ENCODE data around the gene UTP14A.
A peak's percentile ranks its signal among the peaks of the same experiment; 100 is the strongest.

Gene UTP14A

DNA sequence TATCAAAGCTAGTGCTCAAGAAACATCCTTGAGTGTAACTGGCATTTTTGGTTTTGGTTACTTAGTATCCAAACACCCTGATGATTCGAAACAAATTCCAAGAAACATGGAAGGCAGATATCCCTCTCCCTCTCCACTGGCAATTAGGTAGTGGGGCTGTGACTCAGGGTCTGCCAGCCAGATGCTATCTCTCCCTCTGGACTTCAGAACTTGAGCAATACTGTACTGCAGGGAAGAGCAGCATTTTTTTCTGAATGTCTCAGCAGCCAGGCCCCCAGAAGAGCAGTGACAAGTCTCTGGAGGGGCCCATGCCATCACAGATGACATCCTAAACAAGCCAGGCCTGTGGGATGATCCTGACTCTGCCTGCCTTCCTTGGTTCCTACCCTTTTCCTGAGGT lies 39.2 kb downstream of the UTP14A start:
- DNase-seq (ENCODE audit: low read depth in 2 of 2) = no peak

DNA sequence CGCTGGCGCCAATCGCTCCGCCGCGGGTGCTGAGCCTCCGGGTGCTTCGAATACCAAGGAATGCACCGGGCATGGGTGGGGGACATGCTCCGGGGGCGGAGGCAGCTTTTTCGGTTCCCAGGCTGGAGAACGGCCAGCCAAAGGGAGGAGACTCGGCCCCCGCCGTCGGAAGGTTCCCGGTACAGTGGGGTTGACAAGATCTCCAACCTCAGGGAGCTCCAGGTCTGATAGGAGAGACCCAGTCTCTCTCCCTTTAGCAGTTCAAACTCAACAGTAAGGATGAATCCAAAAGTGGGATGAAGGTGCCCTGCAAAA lies 47.3 kb downstream of the UTP14A start:
- DNase-seq (ENCODE audit: low read depth in 2 of 2) = no peak

DNA sequence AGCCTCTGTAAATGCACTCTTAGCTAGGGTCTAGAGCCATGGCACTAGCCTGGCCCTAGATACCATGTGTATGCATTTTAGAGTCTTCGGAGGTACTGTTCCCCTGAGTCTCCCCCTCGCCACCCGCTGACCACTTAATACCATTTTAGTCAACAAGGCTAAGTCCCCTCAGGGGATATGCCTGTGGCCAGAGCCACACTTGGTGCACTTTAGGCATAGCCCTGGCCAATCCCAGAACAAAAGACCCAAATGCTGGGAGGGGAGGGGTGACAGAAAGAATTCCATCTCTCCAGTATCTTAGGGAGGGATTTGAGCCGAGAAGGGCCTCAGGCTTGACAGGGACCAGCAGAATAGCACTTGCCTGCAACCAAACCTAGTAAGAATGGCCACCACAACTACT lies 47.9 kb downstream of the UTP14A start:
- DNase-seq (ENCODE audit: low read depth in 2 of 2) = no peak

DNA sequence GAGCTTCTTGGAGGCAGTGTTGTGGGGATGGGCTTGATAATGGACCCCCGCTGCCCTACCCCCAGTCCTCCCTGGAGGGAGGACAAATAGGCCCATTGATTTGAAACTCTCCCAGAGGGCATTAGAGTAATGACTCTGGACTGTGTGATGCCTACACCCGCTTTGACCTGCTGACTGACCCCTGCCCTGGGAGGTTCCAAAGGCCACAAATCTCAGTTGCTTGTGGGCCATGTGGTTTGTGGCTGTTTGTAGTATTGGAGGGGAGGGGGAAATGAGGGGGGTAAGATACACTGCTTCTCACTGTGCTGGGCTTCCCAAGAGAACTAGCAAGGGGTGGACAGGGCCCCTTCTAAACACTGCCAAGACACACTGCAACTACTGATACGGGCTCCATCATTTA lies 48.8 kb downstream of the UTP14A start:
- DNase-seq (ENCODE audit: low read depth in 2 of 2) = no peak

DNA sequence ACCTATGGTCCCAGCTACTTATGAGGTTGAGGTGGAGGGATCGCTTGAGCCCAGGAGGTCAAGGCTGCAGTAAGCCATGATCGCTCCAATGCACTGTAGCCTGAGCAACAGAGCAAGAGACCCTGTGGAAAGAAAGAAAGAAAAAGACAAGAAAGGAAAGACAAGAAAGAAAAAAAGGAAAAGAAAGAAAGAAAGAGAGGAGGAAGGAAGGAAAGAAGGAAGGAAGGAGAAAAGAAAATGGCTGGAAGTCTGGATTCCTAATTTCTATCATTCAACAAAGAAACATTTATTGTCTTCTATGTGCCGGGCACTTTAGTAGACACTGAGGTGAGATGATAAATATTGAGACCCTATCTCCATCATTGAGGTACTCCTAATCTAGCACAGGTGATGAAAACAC lies 49.7 kb downstream of the UTP14A start:
- DNase-seq (ENCODE audit: low read depth in 2 of 2) = no peak

DNA sequence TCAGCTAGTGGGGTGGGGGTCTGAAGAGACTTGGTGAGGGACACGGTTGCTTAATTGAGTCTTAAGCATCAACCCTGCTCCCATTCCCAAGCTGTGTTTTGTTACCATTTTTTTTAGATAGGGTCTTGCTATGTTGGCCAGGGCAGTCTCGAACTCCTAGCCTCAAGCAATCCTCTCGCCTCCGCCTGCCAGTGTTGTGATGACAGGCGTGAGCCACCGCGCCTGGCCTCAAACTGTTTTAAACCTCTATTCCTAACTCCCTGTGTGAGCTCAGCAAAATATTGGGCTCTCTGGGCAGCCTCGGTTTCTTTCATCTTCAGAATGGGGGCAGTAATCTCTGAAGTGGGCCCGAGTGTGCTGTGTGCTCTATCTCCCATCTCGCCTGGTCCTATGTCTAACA lies 50.2 kb downstream of the UTP14A start:
- DNase-seq (ENCODE audit: low read depth in 2 of 2) = no peak

DNA sequence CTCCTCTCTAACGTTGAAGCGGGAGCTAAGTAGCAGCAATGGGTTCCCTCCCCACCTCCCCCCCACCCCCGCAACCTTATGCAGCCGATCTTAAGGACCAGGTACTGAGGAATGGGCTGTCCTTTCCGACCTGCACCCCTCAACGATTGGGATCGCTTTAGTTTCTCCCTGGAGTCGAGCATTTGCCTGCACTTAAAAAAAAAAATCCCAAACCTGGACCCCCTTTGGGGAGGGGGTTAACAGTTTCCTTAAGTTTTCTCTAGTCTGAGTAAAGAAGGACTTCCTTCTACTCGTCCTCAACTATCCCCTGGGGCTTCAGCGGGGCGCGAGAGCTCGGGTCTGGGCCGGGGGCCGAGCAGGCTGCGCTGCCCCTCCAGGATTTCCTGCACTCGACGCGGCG lies 50.8 kb downstream of the UTP14A start:
- no peak for DNase-seq (ENCODE audit: low read depth in 2 of 2)

DNA sequence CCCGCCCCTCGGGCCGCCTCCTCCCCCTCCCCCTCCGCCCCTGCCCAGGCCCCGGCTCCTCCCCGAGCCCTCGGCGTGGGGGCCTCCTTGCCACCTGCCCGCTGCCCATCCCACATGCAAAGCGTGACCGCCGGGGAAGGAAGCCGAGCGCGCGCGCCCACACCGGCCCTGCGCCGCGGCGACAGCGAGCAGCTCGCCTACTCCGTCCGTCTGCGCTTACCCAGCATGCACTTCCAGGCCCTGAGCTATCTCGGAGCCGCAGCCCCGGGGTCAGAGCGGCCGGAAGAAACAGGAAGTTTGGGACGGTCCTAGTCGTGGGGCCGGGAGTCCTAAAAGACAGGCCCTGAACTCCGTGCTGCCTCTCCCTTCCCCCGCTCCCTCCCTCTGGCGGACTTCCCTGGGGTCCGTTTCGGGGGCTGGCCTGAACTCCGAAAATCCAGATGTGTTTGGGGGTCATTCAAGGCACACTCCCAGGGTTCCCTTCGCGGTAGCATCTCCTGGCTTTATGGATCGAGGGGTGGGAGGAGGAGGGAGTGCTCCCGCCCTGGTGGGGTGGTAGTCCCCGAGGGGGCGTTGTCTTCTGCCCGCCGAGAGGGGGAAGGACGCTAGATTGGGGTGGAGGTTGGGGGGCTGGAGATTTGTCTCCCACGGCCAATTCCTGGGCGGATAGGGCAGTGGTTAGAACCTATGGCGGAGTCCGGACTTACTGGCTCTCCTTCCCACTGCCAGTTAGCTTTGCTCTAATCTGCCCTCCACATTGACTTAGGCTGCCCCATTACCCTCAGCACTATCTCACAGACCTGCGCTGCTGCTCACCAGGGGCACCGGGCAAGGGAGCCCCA lies 51.5 kb downstream of the UTP14A start:
- no peak for DNase-seq (ENCODE audit: low read depth in 2 of 2)

DNA sequence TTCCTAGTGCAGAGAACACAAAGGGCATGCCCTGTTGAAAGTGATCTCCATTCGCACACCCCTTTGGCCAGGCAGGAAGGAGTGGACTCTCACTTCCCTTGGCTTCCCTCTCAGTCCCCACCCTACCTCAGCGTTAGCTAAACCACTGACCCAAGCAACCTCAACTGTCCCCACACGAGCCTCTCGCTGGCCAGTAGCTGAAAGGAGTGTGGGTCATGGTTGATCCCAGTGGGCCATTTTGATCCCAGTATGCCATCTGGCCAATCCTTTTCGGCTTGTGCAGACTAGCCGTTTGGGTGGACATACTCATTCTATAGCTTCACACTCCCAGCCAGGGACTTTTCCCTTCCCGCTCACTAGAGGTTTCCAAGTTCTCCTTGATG lies 52.1 kb downstream of the UTP14A start:
- no peak for DNase-seq (ENCODE audit: low read depth in 2 of 2)

DNA sequence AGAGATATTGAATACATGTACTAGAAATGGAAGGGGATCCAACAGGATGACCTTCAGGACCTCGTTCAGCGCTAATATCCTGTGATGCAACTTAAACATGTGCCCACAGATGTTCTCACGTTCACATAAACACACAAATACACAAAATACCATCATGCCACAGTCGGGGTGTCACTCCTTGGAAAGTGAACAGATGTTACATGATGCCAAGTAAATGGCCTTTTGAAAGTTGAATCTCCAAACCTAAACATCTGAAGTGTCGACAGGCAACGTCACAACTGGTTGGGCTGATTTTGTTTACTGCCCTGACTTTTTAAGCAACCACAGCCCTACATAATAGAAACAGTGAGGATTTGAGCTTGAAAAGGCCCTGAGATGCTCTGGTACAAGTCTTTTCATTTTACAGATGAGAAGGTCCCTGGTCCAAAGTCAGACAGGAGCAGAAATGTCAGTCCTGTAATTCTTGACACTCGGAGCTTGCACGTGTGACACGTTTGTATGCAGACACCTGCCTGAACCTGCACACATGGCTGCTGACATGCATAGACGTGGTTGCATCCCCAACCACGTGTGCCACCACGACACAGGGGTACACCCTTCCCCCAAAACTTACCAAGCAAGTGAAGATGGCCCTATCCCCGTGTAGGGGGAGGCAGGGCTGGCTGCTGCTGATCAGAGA lies 53.0 kb downstream of the UTP14A start:
- DNase-seq (ENCODE audit: low read depth in 2 of 2) = no peak

DNA sequence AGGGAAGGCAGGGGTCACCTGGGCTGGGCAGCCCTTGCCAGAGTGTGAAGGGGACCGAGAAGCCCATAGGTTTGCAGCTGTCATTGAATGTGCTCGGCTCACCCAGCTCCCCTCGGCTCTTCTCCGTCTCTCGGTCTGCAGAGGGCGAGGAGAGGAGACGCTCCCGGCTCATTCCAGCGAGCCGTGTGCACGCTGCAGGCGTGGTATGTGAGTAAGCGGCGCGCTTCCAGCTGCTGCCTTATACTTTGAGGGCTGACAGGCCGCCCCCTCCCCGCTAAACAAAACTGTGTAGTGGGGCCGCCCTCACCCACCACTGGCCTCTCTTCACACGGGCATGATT lies 53.5 kb downstream of the UTP14A start:
- DNase-seq (ENCODE audit: low read depth in 2 of 2) = no peak

DNA sequence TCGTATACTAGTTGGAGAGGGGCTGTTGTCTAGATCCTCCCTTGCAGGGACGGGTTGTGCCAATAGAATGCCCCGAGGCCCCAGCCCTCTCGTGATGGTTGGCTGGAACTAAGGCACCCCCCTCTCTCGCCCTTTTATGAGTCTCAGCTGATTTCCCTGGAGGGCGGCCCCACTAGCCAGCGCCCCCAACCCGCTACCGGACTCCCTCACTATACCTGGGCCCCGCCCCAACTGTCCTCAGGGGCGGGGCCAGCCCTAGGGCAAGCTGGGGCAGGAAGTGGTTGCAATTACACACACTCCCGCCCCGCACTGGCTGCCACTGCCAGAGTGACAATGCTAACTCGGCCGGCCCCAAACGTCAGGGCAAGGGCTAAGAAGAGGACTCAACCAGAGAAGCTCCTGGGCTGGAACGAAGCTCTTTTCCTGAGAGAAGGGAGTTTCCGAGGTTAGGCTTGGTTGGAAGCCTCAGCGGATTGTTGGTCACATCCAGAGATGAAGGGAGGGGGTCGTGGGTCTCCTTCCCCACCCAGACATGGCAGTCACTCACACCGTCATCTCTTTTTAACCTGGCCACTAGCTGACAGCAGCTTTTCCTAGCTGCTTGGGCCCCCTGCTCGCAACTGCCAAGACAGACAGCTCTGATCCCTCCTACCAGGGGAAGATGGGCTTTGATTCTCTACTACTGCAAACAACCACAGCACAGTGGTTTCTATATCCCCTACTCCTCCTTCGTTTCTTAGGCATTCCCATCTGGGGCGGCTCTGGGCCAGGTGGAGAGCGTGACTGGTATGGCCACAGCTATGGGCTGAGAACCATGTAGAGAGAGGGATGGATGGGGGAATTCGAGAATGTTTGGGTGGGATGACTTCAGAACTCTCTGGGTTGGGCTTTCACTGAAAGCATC lies 55.5 kb downstream of the UTP14A start:
- peak in 1 of 2 donors; percentile 61 for DNase-seq (ENCODE audit: low read depth in 2 of 2)

DNA sequence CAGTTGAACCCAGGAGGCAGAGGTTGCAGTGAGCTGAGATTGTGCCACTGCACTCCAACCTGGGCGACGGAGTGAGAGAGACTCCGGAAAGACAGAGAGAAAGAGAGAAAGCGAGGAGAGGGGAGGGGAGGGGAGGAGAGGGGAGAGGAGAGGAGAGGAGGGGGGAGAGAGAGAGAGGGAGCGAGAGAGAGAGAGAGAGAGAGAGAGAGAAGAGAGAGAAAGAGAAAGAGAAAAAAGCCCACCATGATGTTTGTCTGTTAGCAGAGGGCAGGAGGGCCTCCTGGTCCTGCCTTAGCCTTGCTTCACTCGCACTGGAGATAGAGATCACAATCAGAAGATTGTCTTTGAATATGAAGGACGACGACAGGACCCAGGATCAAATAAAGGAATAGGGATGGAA lies 57.8 kb downstream of the UTP14A start:
- DNase-seq (ENCODE audit: low read depth in 2 of 2) = no peak

DNA sequence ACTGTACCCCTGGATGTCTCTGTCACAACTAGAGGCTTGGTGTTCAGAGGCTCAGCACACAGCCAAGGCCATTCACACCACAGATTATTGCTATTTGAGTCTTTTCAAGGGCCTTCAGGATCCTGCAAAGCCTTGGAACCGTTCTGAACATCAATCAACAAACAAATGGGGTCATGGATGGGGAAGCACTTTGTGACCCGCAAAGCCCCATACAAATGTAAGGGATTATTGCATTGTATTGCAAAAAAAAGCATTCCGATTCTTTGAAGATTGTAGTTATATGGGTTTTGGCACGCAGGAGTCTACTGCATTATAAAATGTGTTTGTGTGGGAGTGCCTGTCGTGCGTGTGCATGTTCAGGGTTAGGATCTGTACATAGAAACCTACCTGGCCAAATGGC lies 59.2 kb downstream of the UTP14A start:
- no peak for DNase-seq (ENCODE audit: low read depth in 2 of 2)

DNA sequence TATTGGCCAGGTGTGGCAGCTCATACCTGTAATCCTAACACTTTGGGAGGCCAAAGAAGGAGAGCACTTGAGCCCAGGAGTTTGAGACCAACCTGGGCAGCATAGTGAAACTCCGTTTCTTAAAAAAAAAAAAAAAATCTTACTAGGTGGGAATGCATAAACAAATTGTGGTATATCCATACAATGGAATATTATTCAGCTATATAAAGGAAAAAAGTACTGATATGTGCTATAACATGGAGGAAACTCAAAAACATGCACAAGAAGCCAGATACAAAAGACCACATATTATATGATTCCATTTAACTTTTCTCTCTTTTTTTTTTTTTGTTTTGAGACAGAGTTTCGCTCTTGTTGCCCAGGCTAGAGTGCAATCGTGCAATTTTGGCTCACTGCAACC lies 63.0 kb downstream of the UTP14A start:
- no peak for DNase-seq (ENCODE audit: low read depth in 2 of 2)

DNA sequence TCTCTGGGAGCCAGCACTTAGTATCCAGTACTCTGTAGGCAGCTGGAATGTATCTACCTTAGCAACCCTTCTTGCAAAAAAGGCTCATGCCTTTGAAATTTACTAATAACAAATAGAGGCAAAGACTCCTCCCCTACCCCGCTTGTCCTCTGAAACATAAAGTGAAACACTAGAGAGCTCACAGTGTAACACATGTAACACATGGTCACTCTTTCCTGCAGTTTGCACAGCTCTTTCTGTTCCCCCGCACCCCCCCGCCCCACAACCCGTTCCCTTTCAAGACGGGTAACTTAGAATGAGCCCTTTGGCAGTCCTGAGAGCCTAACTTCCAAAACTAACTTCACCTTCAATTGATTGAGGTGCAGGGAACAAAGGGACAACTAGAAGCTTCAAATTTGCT lies 70.5 kb downstream of the UTP14A start:
- DNase-seq (ENCODE audit: low read depth in 2 of 2) = no peak
